SK-N-SH treated with all-trans-retinoic acid at 6 μM for 48 hours (cell line): ENCODE measurements around the gene ADAM21.

Experiments
- ISL1 ChIP-seq: fragments of 250-450 bp; sonication (Bioruptor Pico); IDR thresholded peaks from 2 replicates; pipeline ENCODE4 v2.1.2; 2022; ENCODE audit warnings: mild to moderate bottlenecking, moderate library complexity
- ZFP3 ChIP-seq: fragments of 250-450 bp; sonication (Bioruptor Pico); IDR thresholded peaks from 2 replicates; pipeline ENCODE4 v1.5.0; 2020; ENCODE audit warnings: mild to moderate bottlenecking, moderate library complexity
- TF ChIP-seq, protein P1 (sequence below): fragments of 250-450 bp; sonication (Bioruptor Pico); IDR thresholded peaks from 2 replicates; pipeline ENCODE4 v1.8.0; 2020; ENCODE audit warnings: mild to moderate bottlenecking, moderate library complexity, borderline replicate concordance

DNA sequence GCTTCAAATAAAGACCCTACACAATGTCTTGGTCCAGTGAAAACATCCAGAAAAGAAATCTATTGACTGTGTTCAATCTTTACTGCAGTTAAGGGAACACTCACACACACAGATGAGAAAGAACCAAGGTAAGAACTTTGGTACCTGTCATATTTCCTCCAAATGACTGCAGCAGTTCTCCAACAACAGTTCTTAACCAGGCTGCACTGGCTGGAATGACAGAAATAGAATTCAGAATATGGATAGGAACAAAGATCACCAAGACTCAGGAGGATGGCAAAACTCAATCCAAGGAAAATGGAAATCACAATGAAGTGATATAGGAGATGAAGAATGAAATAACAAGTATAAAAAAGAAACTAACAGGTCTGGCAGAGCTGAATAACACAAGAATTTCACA, 46.2 kb downstream of the ADAM21 start:
- TF ChIP-seq, protein P1, sequence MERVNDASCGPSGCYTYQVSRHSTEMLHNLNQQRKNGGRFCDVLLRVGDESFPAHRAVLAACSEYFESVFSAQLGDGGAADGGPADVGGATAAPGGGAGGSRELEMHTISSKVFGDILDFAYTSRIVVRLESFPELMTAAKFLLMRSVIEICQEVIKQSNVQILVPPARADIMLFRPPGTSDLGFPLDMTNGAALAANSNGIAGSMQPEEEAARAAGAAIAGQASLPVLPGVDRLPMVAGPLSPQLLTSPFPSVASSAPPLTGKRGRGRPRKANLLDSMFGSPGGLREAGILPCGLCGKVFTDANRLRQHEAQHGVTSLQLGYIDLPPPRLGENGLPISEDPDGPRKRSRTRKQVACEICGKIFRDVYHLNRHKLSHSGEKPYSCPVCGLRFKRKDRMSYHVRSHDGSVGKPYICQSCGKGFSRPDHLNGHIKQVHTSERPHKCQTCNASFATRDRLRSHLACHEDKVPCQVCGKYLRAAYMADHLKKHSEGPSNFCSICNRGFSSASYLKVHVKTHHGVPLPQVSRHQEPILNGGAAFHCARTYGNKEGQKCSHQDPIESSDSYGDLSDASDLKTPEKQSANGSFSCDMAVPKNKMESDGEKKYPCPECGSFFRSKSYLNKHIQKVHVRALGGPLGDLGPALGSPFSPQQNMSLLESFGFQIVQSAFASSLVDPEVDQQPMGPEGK (CRISPR knock-in tag), result no peak
- no peak for TF ChIP-seq ZFP3 (CRISPR knock-in tag)
- no peak for TF ChIP-seq ISL1 (CRISPR knock-in tag)
